GM19452 (cell line): ENCODE results near the gene TMC6.

Source experiments
- ATAC-seq: cut with Tn5 transposase; IDR thresholded peaks from one replicate; pipeline ENCODE4 v1.9.1; 2021; ENCODE audit not compliant: unreplicated experiment

TMC6 gene

DNA sequence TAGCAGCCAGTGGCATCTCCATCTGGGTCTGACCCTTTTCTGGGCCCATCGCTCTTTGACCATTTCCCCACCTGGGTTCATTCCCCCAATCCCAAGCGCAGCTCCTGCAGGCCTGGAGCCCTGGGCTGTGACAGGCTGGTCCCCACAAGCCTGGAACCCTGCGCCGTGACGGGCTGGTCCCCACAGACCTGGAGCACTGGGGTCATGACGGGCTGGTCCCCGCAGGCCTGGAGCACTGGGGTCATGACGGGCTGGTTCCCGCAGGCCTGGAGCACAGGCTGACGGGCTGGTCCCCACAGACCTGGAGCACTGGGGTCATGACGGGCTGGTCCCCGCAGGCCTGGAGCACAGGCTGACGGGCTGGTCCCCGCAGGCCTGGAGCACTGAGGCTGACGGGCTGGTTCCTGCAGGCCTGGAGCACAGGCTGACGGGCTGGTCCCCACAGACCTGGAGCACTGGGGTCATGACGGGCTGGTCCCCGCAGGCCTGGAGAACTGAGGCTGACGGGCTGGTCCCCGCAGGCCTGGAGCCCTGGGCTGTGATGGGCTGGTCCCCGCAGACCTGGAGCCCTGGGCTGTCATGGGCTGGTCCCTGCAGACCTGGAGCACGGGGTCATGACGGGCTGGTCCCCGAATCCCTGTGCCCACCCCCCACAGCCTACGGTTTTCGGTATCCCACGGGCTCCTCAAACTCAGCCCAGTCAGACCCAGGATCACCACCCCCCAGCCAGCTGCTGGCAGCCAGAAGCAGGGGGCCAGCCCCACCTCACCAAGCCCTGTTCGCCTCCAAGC, 16.6 kb downstream of the TMC6 start:
- ATAC-seq, result no peak

DNA sequence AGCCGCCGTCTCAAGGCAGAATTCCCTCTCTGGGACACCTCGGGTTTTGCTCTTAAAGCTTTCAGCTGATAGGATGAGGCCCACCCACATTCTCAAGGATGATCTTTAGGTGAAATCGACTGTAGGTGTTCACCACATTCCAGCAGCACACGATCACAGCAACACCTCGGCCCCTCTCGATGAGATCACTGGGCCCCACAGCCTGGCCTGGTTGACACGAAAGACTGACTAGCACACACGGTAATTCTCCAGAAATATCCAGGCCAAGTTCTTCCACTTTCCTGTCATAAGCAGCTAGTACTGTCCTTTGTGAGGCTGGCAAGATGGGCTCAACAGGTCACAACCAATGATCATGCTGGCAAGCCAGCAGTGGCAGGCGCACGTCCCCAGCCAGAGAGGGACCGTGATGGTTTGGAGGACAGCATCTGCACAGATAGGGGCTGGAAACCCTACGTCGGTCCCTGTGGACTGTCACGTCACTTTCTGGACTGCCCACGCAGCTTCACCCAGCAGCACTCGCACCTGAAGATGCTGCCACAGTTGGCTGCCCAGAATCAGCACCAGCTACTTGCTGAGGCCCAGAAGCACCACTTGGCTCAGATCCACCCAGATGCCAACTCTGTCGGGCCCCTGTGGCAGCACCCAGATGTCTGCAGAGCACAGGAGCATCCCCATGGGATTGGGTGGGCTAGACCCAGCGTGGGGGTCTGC, 17.4 kb downstream of the TMC6 start:
- no peak for ATAC-seq

DNA sequence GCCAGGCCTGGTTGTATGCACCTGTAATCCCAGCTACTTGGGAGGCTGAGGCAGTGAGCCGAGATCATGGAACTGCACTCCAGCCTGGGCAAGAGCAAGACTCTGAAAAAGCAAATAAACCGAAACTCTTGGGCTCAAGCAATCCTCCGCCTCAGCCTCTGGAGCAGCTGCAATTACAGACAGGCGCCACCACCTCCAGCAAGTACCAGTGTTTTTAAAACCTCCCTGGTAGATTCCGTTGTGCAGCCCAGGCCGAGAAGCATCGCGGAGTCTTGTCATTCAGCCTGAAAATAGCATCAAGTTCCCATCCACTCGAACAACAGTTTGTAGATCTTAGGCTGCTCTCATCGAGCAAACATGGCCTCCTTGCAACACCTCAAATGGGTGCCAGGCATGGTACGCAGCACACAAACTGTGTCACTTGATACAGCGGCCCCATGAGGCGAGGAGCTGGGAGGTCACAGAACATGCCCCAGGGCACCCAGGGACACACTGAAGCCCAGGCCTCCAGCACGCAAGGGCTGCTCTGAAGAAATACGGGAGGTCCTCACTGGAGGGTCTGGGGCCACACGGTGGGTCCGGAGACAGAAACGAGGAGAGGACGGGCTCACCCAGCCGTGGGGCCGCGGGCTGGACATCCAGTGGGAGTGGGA, 18.1 kb downstream of the TMC6 start:
- no peak for ATAC-seq

DNA sequence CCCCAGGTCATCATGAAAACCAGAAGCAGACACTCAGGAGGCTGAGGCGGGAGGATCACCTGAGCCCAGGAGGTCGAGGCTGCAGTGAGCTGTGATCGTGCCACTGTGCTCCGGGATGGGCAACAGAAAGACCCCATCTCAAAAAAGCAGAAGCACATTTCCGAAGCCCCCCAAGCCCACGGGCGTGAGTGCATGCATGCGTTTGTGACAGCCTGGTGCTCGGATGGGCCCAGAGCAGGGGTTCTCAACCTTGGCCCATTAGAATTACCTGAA, 19.1 kb downstream of the TMC6 start:
- no peak for ATAC-seq

DNA sequence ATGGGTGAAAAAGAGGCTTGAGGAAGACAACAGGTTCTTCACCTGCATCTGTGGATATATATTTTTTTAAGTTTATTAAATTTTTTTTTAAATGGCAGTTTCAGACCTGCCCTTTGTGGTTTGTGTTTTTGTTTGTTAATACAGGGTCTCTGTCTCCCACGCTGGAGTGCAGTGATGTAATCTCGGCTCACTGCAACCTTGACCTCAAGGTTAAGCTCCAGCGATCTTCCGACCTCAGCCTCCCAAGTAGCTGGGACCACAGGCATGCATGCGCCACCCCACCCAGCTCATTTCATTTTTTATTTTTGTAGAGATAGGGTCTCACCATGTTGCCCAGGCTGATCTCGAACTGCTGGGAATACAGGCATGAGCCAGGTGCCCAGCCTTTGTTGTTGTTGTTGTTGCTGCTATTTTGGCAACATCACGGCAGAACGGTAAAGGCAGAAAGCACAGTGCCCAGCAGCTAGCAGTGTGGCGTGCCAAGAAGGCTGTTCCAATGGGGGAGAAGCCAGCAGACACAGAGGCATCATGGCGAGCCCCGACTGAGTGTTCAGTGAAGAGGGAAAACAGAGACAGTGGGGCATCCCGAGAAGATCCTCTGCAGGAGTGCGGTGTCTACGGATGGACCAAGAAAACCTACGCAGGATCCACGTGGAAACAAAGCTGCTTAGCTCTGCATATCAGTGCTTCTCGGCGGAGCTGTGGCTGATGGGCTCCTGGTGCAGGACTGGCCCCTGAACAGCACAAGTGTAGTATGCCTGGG, 19.6 kb downstream of the TMC6 start:
- ATAC-seq, result no peak

DNA sequence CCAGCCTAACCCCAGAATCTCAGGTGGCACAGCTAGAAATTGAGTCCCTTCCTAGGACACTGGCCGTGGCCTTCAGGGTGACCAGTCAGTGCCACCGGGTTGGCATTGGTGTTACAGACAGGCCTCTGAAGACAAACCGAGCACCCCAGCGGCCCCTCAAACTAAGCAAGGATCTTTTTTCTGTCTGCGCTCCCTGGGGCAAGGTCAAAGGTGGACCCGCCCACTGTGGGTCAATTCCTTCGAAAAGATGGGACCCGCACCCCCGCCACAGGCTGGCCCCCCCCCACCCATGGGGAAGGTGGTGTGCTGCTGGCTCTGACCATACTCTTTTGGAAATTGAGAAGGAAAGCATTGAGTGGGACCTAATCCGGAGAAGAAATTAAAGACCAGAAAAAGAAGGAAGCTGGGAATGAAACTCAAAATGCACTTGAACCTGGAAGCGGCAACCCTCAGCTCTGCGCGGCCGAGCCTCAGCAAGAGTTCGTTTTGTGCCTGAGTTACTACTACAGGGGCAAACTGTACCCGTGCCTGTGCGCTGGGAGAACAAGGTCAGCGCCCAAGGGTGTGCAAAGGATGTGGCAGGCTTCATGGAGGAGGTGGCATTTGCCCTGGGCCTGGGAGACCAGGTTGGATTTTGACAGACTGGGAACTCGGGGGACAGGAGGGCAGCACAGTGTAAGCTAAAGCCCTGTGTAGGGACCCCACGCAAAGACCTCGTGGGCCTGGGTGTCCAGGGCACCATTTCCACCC, 20.4 kb downstream of the TMC6 start:
- no peak for ATAC-seq

DNA sequence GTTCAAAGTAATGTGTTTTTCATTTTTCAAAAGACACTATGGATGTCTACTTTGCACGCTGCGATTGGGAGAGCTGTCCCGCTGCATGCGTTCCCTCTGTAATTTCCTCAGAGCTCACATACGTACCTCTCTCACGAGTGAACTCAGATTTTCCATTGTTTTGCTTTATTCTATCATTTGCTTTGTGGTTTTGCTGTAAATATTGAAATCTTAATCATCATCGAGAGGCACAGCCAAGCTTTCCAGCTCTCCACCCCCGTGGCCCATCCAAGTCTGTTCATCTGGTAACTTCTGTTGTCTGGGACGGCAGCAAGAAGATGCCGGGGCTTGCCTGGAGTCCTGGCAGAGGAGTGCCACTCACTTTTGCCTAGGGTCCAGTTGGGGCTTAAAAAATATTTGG, 21.1 kb downstream of the TMC6 start:
- ATAC-seq, result no peak

DNA sequence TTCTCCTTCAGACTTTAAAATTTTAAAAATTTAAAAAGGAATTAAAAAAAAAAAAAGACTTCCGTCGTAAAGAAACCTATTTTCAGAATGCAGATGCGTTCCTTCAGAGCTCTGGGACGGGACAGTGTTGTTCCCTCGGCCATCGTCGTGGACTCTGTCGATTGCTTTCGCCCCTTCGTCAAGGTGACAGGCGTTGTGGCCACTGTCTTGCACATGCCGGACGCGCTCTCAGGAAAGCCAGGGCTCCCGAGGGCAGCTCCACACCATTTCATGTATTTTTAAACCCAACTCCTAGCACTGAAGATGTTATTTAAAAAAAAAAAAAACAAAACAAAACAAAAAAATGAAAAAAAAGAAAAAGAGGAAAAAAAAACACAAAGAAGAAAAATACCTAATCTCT, 22.3 kb downstream of the TMC6 start:
- ATAC-seq, result no peak

DNA sequence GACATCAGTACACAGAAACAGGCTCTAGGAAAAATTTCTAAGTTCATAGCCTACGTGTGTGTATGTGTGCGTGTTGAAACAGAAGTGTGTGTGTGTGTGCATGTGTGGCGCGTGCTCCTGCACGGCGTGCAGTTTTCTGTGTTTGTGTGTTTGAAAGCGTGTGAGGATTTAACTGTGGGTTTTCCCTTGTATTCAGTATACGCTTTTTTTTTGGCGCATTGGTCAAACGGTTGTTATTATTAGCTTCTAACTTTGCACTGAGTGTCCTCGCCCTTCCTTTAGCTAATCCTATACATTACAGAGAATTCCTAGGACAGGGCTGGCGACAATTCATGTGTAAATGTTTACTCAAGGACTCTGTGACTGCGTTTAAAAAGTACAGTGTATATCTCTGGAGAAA, 23.0 kb downstream of the TMC6 start:
- ATAC-seq, result no peak

DNA sequence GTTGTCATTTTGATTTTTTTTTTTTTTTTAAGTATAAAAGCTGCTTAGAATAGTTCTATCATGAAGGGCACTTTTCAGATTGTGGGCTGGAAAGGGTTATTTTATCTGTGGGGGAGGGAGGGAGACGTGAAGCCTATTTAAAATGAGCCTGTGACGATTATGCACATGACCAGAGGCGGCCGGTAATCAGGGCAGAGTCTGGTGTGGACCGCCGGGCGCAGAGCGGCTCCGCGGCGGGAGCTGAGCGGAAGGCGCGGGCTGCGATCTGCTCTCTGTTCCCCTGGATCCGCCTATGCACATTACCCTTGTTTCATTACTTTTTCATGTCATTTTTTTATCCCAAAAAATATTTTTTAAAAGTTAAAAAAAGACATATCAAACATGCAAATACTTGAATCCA, 23.5 kb downstream of the TMC6 start:
- no peak for ATAC-seq

DNA sequence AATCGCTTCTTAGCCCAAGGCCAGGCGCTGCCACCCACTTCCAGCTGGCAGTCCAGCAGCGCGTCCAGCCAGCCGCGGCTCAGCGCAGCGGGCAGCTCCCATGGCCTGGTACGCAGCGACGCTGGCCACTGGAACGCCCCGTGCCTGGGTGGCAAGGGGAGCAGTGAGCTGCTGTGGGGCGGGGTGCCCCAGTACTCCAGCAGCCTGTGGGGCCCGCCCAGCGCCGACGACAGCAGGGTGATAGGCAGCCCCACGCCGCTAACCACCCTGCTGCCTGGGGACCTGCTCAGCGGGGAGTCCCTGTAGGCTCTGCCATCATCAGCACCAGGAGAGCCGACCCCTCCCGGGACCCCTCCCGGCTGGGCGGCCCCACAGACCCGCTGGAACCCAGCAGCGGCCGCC, 24.0 kb downstream of the TMC6 start:
- ATAC-seq, result no peak

DNA sequence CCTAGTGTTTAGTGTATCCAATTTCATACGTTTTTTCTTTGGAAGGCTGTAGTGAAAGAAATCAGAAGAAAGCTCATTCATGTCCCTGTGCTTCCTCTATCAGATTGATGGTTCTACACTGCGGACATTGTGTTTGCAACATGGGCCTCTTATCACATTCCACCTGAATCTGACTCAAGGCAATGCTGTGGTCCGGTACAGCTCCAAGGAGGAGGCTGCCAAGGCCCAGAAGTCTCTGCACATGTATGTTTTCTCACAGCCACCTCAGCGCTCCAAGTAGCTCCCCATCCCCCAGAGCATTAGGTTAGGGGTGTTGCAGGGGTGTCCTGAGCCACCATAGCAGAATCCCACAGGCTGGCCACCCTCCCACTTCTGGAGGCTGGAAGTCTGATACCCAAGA, 25.2 kb downstream of the TMC6 start:
- no peak for ATAC-seq

DNA sequence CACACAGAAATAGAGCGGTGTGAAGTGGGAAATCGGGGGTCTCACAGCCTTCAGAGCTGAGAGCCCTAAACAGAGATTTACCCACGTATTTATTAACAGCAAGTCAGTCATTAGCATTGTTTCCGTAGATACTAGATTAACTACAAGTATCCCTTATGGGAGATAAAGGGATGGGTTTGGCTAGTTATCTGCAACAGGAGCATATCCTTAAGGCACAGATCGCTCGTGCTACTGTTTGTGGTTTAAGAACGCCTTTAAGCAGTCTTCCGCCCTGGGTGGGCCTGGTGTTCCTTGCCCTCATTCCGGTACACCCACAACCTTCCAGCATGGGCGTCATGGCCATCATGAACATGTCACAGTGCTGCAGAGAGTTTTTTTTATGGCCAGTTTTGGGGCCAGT, 27.0 kb downstream of the TMC6 start:
- ATAC-seq, result no peak

DNA sequence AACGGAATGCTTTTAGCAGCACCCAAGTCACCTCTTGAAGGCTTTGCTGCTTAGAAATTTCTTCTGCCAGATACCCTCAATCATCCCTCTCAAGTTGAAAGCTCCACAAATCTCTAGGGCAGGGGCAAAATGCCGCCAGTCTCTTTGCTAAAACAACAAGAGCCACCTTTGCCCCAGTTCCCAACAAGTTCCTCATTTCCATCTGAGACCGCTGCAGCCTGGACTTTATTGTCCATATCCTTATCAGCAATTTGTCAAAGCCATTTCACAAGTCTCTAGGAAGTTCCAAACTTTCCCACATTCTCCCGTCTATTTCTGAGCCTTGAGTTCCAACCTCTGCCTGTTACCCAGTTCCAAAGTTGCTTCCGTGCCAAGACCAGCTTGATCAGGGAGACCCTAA, 27.4 kb downstream of the TMC6 start:
- ATAC-seq, result no peak

DNA sequence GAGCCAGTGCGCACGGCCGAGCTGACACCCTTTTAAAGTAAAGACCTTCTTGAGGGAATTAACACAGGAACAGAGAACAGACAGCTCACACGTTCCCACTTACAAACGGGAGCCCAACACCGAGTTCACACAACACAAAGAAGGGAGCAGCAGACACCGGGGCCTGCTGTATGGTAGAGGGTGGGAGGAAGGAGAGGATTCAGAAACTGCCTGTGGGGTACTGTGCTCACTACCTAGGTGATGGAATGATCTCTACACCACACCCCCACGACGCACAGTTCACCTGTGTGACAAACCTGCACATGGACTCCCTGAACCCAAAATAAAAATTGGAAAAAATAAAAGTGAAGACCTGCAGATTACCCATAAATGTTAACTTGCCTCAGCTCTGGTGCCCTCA, 32.5 kb downstream of the TMC6 start:
- ATAC-seq, result no peak

DNA sequence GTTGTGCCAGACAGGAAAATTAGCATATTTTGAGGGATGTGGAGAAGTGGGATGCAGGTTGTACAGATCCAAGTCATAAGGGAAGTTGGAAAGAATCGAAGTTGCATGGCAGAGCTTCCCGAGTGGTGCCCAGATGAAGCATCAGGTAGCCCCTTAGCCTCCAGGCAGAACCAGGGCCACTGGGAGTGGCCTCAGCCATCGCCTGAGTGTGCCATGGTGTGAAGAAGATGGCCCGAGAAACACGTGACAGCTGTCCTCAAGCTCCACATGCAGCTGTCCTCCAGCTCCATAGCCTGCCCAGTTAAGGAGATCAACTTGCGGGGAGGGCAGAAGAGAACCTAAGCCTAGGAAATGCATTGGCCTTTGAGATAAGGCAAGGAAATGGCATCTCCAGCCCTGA, 33.5 kb downstream of the TMC6 start:
- no peak for ATAC-seq

DNA sequence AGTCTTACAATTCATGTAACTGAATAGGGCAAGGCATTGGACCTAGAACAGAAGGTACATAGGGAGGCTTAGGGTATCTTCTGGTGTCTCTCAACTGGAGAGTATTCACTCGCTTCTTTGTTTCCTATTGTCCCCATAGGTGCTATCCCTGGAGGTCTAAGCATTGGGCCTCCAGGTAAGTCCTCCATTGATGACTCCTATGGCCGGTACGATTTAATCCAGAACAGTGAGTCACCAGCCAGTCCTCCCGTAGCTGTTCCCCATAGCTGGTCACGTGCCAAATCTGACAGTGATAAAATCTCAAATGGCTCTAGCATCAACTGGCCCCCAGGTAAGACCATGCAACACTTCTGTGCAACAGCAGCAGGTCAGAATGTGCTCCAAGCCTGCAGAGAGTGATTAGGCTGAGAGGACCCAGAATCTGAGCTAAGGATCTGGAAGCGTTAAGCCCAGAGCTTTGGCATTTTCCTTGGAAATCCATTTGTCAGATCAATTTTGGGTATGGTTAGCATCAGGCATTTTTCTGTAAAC, 35.7 kb downstream of the TMC6 start:
- no peak for ATAC-seq

DNA sequence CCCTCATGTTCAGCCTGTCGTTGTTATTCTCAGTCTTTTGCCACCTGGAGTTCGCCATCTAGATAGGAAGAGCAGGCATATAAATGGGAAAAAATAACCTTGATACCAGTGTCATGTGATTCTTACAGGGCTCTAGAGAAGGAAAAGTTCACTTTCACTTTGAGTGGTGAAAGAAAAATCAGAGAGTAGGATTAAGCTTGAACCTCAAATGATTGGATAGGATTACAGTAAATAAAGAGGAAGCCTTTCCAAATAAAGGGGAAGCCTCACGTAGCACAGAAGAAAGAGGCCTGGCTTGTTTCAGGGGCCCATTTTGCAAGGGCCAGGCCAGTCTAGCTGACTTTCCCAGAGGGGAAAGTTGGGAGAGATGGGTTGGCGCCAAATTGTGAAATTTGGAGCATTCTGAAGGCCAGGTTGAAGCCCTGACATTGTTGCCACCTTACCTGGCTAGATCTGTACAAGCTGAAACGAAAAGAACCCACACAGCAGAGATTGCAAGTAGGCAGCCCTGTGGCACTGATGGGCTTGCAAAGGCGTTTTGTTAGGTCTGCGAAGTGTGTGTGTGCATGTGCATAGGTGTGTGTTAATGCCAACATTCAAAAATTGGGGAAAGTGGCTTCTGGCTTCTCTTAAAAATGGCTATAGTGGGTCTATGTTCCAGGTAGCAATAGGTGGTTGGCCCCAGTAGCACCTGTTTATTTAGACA, 38.8 kb downstream of the TMC6 start:
- no peak for ATAC-seq

DNA sequence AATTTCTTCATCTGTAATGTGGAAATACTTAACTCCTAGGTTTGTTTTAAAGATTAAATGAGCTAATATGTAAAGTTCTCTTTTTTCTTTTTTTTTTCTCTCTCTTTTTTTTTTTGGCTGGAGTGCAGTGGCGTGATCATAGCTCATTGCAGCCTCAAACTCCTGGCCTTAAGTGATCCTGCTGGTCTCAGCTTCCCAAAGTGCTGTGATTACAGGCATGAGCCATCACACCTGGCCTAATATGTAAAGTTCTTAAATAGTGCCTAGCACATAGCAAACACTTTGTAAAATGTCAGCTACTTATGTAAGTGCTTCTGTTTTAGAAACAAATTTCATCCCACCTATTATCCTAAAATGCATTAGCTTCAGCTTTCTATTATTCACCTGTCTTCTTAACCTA, 40.0 kb downstream of the TMC6 start:
- no peak for ATAC-seq

DNA sequence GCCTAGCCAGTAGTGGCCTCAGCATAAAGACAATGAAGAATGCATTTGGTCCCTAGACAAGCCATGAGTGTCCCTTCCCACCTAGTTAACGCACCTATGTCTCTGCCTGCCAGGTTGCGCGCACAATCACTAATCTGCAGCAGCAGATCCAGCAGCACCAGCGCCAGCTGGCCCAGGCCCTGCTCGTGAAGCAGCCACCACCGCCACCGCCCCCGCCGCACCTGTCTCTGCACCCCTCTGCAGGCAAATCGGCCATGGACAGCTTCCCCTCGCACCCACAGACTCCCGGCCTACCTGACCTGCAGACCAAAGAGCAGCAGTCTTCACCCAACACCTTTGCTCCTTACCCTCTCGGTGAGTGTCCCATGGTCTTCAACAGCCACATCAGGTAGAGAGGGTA, 41.8 kb downstream of the TMC6 start:
- no peak for ATAC-seq
